GM12878 (cell line): ENCODE results near the gene DDX39B. TPM values are rescaled to one million over a fixed set of nuclear protein-coding genes. Genes with fewer than 3 reads are reported as not detected.

ENCODE experiments used
- ATF7 ChIP-seq: fragments of 450-650 bp; IDR thresholded peaks from 2 replicates; pipeline ENCODE4 v1.6.1; 2016; ENCODE audit warnings: low read depth, mild to moderate bottlenecking
- CBFB ChIP-seq: IDR thresholded peaks from 2 replicates; pipeline ENCODE4 v1.6.1; 2016; ENCODE audit warnings: antibody characterized with exemption, low read depth
- CBX3 ChIP-seq: fragments of 200-600 bp; sonication (generic); IDR thresholded peaks from 2 replicates; pipeline ENCODE4 v1.6.1; 2016; ENCODE audit warnings: low read depth, borderline replicate concordance
- CREB1 ChIP-seq: IDR thresholded peaks from 2 replicates; pipeline ENCODE4 v1.6.1; 2012; ENCODE audit warnings: low read depth, mild to moderate bottlenecking, inconsistent platforms
- HCFC1 ChIP-seq: fragments of 150-350 bp; IDR thresholded peaks from 2 replicates; pipeline ENCODE4 v1.6.1; 2014; ENCODE audit warnings: low read length
- HDGF ChIP-seq: fragments of 450-650 bp; IDR thresholded peaks from 2 replicates; pipeline ENCODE4 v1.6.1; 2016; ENCODE audit warnings: antibody characterized with exemption
- IKZF2 ChIP-seq, 2 experiments: fragments of 450-650 bp; IDR thresholded peaks; 2 replicates each; pipeline ENCODE4 v1.6.1; 2017; ENCODE audit warnings: mild to moderate bottlenecking in 2 of 2, moderate library complexity in 2 of 2
- MXI1 ChIP-seq: fragments of 150-350 bp; IDR thresholded peaks from 2 replicates; pipeline ENCODE4 v1.6.1; 2011; ENCODE audit warnings: low read depth, mild to moderate bottlenecking, inconsistent platforms, low read length, improper control_type of control experiment
- MYB ChIP-seq: fragments of 150-350 bp; IDR thresholded peaks from 2 replicates; pipeline ENCODE4 v1.6.1; 2014; ENCODE audit warnings: mild to moderate bottlenecking, low read depth, low read length, borderline replicate concordance
- PAX5 ChIP-seq: IDR thresholded peaks from 2 replicates; pipeline ENCODE4 v1.6.1; 2011; ENCODE audit warnings: low read depth, low read length, borderline replicate concordance
- RAD51 ChIP-seq: fragments of 450-650 bp; IDR thresholded peaks from 2 replicates; pipeline ENCODE4 v1.6.1; 2016; ENCODE audit warnings: moderate library complexity, mild to moderate bottlenecking, inconsistent platforms
- RB1 ChIP-seq: fragments of 450-650 bp; formaldehyde crosslinking; IDR thresholded peaks from 2 replicates; pipeline ENCODE4 v1.6.1; 2017; ENCODE audit warnings: mild to moderate bottlenecking, borderline replicate concordance
- RBBP5 ChIP-seq: fragments of 200-600 bp; sonication (generic); conservative IDR thresholded peaks from 2 replicates; pipeline ENCODE4 v1.6.1; 2016
- SMAD1 ChIP-seq: fragments of 450-650 bp; IDR thresholded peaks from 2 replicates; pipeline ENCODE4 v1.6.1; 2018; ENCODE audit warnings: mild to moderate bottlenecking, low read depth; ENCODE audit not compliant: partially characterized antibody
- SRF ChIP-seq, 2 experiments: IDR thresholded peaks; 2 replicates each; pipeline ENCODE4 v1.6.1; 2011; ENCODE audit warnings: low read depth in 2 of 2, low read length in 2 of 2, mild to moderate bottlenecking in 1 of 2, moderate library complexity in 1 of 2
- TCF3 ChIP-seq: IDR thresholded peaks from 2 replicates; pipeline ENCODE4 v1.6.1; 2012; ENCODE audit warnings: low read depth, mild to moderate bottlenecking, low read length, borderline replicate concordance; ENCODE audit not compliant: insufficient read depth
- ZNF207 ChIP-seq: fragments of 450-650 bp; IDR thresholded peaks from 2 replicates; pipeline ENCODE4 v1.6.1; 2014; ENCODE audit warnings: antibody characterized with exemption, mild to moderate bottlenecking, borderline replicate concordance
- ZSCAN29 ChIP-seq: fragments of 450-650 bp; IDR thresholded peaks from 2 replicates; pipeline ENCODE4 v1.6.1; 2017; ENCODE audit warnings: mild to moderate bottlenecking, moderate library complexity
- polyA plus RNA-seq, 11 experiments: library from polyadenylated mRNA; depleted of rRNA in 4 of 11; unstranded in 6 of 11; stranded (reverse) in 5 of 11; fragments of >200 nt; fragmentation: Nextera tagmentation in 4 of 11; fragmentation: Illumina TruSeq in 1 of 11; extraction: Ambion mirVana in 4 of 11; extraction: Trizol in 1 of 11; gene quantifications; 1 replicate in 1 of 11; 2 replicates in 10 of 11; pipeline versions ENCODE4 v1.2.1 to v1.2.3, GENCODE V29; 2011 to 2016; ENCODE audit warnings: inconsistent platforms in 2 of 11, missing spikeins in 2 of 11, low read depth in 1 of 11
- total RNA-seq, 4 experiments: library from RNA; depleted of rRNA in 3 of 4; stranded (reverse); fragments of >200 nt in 3 of 4; fragmentation: Illumina TruSeq in 1 of 4; extraction: Trizol in 1 of 4; gene quantifications; 2 replicates each; pipeline versions ENCODE4 v1.2.1 to v1.2.3, GENCODE V29; 2013 to 2021
- TF ChIP-seq, protein P1 (sequence below): IDR thresholded peaks from 2 replicates; pipeline ENCODE4 v1.6.1; 2011; ENCODE audit warnings: borderline replicate concordance, low read depth, mild to moderate bottlenecking, moderate library complexity, low read length; ENCODE audit not compliant: insufficient read depth, poor library complexity, severe bottlenecking
- TF ChIP-seq, protein P2 (sequence below): fragments of 450-650 bp; IDR thresholded peaks from 2 replicates; pipeline ENCODE4 v1.6.1; 2017; ENCODE audit warnings: mild to moderate bottlenecking, low read depth, inconsistent platforms; ENCODE audit not compliant: poor library complexity, severe bottlenecking
- TF ChIP-seq, protein P3 (sequence below): fragments of 450-650 bp; formaldehyde crosslinking; IDR thresholded peaks from 2 replicates; pipeline ENCODE4 v1.5.0; 2022; ENCODE audit warnings: mild to moderate bottlenecking, missing genetic modification characterization
- TF ChIP-seq, protein P4 (sequence below): IDR thresholded peaks from 2 replicates; pipeline ENCODE4 v1.6.1; 2012; ENCODE audit warnings: low read depth, low read length, improper control_type of control experiment

Gene DDX39B
- total and polyA plus RNA-seq, 10 of the 15 experiments (the other 5 are each of a cell fraction or from before 2014, with no cell fraction given), result 271 to 661 (median 330) TPM

DNA sequence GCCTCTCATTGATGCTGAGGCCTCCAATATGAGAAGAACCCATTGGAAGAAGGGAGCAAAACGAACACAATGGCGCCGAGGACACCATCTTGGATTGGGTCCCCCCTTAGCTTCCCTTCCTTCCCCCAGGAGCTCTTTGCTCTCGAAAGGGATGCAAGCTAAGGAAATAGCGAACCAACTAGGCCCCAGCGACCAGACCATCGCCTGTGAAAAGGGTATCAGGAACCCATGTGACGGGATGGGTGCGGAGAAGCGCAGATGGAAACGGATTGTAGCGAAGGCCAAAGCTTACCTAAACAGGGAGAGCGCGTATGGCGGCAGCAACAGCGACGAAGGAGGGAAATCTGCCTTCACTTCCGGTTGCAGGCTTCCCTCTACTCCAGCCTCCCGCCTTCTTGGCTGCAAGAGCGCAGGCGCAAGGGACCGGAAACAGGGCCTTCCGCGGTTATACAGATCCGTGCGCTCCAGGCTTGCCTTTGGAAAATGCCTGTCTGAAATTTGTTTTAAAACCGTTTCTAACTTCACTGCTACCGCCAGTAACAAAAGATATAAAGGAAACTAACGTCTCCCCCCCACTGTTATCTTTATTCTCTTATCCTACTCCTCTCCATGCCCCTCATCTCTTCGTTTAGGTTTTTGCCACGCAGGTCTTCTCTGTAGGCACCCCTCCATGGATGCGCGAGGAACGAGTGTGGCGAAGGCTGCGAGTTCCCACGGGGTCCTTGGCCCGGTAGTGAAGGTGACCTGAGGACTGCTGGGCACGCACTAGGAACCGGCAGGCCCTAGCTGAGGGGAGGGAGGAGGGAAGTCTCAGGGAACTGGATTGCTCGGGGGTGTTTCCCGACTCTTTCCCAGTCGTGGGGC, at the start of gene DDX39B (continued):
- TF ChIP-seq, protein P1, sequence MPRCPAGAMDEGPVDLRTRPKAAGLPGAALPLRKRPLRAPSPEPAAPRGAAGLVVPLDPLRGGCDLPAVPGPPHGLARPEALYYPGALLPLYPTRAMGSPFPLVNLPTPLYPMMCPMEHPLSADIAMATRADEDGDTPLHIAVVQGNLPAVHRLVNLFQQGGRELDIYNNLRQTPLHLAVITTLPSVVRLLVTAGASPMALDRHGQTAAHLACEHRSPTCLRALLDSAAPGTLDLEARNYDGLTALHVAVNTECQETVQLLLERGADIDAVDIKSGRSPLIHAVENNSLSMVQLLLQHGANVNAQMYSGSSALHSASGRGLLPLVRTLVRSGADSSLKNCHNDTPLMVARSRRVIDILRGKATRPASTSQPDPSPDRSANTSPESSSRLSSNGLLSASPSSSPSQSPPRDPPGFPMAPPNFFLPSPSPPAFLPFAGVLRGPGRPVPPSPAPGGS, result no peak
- TF ChIP-seq CBX3 (no peak), PAX5 (0 out of 2 replicates have a peak, but pooled peaks have one; percentile 11), ZNF207 (peak; percentile 36), RB1 (peak; percentile 95; the same call in 1 of the 2 replicates), RAD51 (no peak), HDGF (peak; percentile 40; the same call in 1 of the 2 replicates), CBFB (peak; percentile 88), IKZF2 (IDR thresholded peaks at IDR 0.05) (peak; percentile 59 to 61), ZSCAN29 (peak; percentile 93), HCFC1 (0 out of 2 replicates have a peak, but pooled peaks have one; percentile 46), MXI1 (peak; percentile 55), SMAD1 (peak; percentile 81), RBBP5 (peak; percentile 95), ATF7 (peak; percentile 60; the same call in 1 of the 2 replicates), TCF3 (peak; percentile 62; the same call in 1 of the 2 replicates), MYB (peak; percentile 97), SRF (IDR thresholded peaks at IDR 0.05; ENCODE audit: low read depth in 2 of 2, low read length in 2 of 2) (peak in 1 of 2 experiments; percentile 73; a peak in 1 of 4 replicates), CREB1 (peak; percentile 46)
- TF ChIP-seq, protein P2, sequence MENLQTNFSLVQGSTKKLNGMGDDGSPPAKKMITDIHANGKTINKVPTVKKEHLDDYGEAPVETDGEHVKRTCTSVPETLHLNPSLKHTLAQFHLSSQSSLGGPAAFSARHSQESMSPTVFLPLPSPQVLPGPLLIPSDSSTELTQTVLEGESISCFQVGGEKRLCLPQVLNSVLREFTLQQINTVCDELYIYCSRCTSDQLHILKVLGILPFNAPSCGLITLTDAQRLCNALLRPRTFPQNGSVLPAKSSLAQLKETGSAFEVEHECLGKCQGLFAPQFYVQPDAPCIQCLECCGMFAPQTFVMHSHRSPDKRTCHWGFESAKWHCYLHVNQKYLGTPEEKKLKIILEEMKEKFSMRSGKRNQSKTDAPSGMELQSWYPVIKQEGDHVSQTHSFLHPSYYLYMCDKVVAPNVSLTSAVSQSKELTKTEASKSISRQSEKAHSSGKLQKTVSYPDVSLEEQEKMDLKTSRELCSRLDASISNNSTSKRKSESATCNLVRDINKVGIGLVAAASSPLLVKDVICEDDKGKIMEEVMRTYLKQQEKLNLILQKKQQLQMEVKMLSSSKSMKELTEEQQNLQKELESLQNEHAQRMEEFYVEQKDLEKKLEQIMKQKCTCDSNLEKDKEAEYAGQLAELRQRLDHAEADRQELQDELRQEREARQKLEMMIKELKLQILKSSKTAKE, result peak; percentile 77
- TF ChIP-seq, protein P3, sequence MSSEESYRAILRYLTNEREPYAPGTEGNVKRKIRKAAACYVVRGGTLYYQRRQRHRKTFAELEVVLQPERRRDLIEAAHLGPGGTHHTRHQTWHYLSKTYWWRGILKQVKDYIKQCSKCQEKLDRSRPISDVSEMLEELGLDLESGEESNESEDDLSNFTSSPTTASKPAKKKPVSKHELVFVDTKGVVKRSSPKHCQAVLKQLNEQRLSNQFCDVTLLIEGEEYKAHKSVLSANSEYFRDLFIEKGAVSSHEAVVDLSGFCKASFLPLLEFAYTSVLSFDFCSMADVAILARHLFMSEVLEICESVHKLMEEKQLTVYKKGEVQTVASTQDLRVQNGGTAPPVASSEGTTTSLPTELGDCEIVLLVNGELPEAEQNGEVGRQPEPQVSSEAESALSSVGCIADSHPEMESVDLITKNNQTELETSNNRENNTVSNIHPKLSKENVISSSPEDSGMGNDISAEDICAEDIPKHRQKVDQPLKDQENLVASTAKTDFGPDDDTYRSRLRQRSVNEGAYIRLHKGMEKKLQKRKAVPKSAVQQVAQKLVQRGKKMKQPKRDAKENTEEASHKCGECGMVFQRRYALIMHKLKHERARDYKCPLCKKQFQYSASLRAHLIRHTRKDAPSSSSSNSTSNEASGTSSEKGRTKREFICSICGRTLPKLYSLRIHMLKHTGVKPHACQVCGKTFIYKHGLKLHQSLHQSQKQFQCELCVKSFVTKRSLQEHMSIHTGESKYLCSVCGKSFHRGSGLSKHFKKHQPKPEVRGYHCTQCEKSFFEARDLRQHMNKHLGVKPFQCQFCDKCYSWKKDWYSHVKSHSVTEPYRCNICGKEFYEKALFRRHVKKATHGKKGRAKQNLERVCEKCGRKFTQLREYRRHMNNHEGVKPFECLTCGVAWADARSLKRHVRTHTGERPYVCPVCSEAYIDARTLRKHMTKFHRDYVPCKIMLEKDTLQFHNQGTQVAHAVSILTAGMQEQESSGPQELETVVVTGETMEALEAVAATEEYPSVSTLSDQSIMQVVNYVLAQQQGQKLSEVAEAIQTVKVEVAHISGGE, result no peak; the same call in 1 of the 2 replicates
- TF ChIP-seq, protein P4, sequence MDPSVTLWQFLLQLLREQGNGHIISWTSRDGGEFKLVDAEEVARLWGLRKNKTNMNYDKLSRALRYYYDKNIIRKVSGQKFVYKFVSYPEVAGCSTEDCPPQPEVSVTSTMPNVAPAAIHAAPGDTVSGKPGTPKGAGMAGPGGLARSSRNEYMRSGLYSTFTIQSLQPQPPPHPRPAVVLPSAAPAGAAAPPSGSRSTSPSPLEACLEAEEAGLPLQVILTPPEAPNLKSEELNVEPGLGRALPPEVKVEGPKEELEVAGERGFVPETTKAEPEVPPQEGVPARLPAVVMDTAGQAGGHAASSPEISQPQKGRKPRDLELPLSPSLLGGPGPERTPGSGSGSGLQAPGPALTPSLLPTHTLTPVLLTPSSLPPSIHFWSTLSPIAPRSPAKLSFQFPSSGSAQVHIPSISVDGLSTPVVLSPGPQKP, result peak; percentile 99
